Measurements from ENCODE around the gene DES.

Gene DES

GRCh38 chr2:219419331-219420197 lies 1.4 kb downstream of the DES start:
- no peak for DNase-seq (ENCODE audit: low read depth)
- no peak for TF ChIP-seq CTCF (IDR thresholded peaks at IDR 0.05; ENCODE audit: low read length, missing control alignments)
- H3K4me3 ChIP-seq (replicated peaks; ENCODE audit: low read depth, low read length), result no peak overlapping the region

GRCh38 chr2:219420687-219421086 lies 2.5 kb downstream of the DES start:
- no peak for TF ChIP-seq CTCF (IDR thresholded peaks at IDR 0.05; ENCODE audit: low read length, missing control alignments)
- DNase-seq (ENCODE audit: low read depth), result no peak
- no peak overlapping the region for H3K4me3 ChIP-seq (replicated peaks; ENCODE audit: low read depth, low read length)

- H3K4me3 ChIP-seq (replicated peaks; ENCODE audit: low read depth, low read length), result no peak overlapping the region
- no peak for DNase-seq (ENCODE audit: low read depth)
- TF ChIP-seq CTCF (IDR thresholded peaks at IDR 0.05; ENCODE audit: low read length, missing control alignments), result no peak
These were observed 3.1 kb downstream of the DES start for GRCh38 chr2:219421323-219421722.

- DNase-seq (ENCODE audit: low read depth), result no peak
- no peak overlapping the region for H3K4me3 ChIP-seq (replicated peaks; ENCODE audit: low read depth, low read length)
- no peak for TF ChIP-seq CTCF (IDR thresholded peaks at IDR 0.05; ENCODE audit: low read length, missing control alignments)
These were observed 4.9 kb downstream of the DES start for GRCh38 chr2:219422952-219423534.

GRCh38 chr2:219423652-219424377 lies 5.6 kb downstream of the DES start:
- no peak for TF ChIP-seq CTCF (IDR thresholded peaks at IDR 0.05; ENCODE audit: low read length, missing control alignments)
- H3K4me3 ChIP-seq (replicated peaks; ENCODE audit: low read depth, low read length), result no peak overlapping the region
- DNase-seq (ENCODE audit: low read depth), result no peak

- H3K4me3 ChIP-seq (replicated peaks; ENCODE audit: low read depth, low read length), result no peak overlapping the region
- no peak for TF ChIP-seq CTCF (IDR thresholded peaks at IDR 0.05; ENCODE audit: low read length, missing control alignments)
- no peak for DNase-seq (ENCODE audit: low read depth)
These were observed 7.3 kb downstream of the DES start for GRCh38 chr2:219425238-219426067.

Measured in fibroblast of pulmonary artery (primary cell).